Panc1 (cell line): ENCODE data around the gene MSTN. TPM values are rescaled to one million over a fixed set of nuclear protein-coding genes. Genes with fewer than 3 reads are reported as not detected.

Experiments used
- ATAC-seq: fragments of 200-7000 bp; cut with Tn5 transposase; 2 replicates; pipeline ENCODE4 v1.9.1; 2020; ENCODE audit warnings: mild to moderate bottlenecking, moderate library complexity
- BruUV-seq: library from RNA; stranded (reverse); fragments of 400-500 nt; replicated peaks from 2 replicates; lab custom pipeline; 2021; lab: Mats Ljungman, UMichigan
- CTCF ChIA-PET: fragments of 300-600 bp; sonication (Branson Sonifier 250); formaldehyde crosslinking; loops from one replicate; lab custom pipeline; 2022; ENCODE audit warnings: antibody characterized with exemption; lab: Charles Lee
- POLR2A ChIA-PET: fragments of 300-600 bp; sonication (Branson Sonifier 250); formaldehyde crosslinking; loops from one replicate; lab custom pipeline; 2022; ENCODE audit warnings: antibody characterized with exemption; lab: Charles Lee
- DNase-seq: peaks from one replicate; pipeline ENCODE4 v3.0.0-alpha.2; 2010; ENCODE audit warnings: low read depth, low spot score
- H3K27ac ChIP-seq: 2 replicates; pipeline ENCODE4 v1.5.1; 2011; ENCODE audit warnings: mild to moderate bottlenecking, low read length, inconsistent platforms
- H3K27me3 ChIP-seq: fragments of 200-500 bp; sonication (Bioruptor generic); 2 replicates; pipeline ENCODE4 v1.6.0; 2014; ENCODE audit warnings: low read length, inconsistent platforms; ENCODE audit not compliant: control insufficient read depth, insufficient read depth
- H3K36me3 ChIP-seq: fragments of 200-500 bp; sonication (Bioruptor generic); 2 replicates; pipeline ENCODE4 v1.5.1; 2014; ENCODE audit warnings: inconsistent platforms, mild to moderate bottlenecking, low read length, moderate library complexity; ENCODE audit not compliant: control insufficient read depth, insufficient read depth
- H3K4me1 ChIP-seq: 2 replicates; pipeline ENCODE4 v1.5.1; 2011; ENCODE audit warnings: inconsistent platforms, mild to moderate bottlenecking, low read length, moderate library complexity; ENCODE audit not compliant: control insufficient read depth, insufficient read depth
- H3K4me3 ChIP-seq, 2 experiments: 2 replicates each; pipeline ENCODE4 v1.5.1; 2011 to 2012; ENCODE audit warnings: low read depth in 2 of 2, low read length in 2 of 2, mild to moderate bottlenecking in 2 of 2, inconsistent platforms in 1 of 2, moderate library complexity in 1 of 2
- H3K9me3 ChIP-seq: fragments of 200-500 bp; sonication (Bioruptor generic); 2 replicates; pipeline ENCODE4 v1.5.1; 2014; ENCODE audit warnings: low read depth, mild to moderate bottlenecking, inconsistent platforms, low read length, moderate library complexity; ENCODE audit not compliant: control insufficient read depth, insufficient read depth
- CTCF ChIP-seq: fragments of 450-650 bp; IDR thresholded peaks from 2 replicates; pipeline ENCODE4 v1.5.1; 2017; ENCODE audit warnings: mild to moderate bottlenecking
- POLR2AphosphoS5 ChIP-seq: IDR thresholded peaks from 2 replicates; pipeline ENCODE4 v1.6.1; 2012; ENCODE audit warnings: mild to moderate bottlenecking, low read depth, low read length, moderate library complexity
- REST ChIP-seq, 2 experiments: IDR thresholded peaks; 2 replicates each; pipeline ENCODE4 v1.6.1; 2011 to 2012; ENCODE audit warnings: low read depth in 2 of 2, control low read depth in 1 of 2, low read length in 1 of 2, mild to moderate bottlenecking in 1 of 2, moderate library complexity in 1 of 2; ENCODE audit not compliant: insufficient read depth in 1 of 2
- SIN3A ChIP-seq: IDR thresholded peaks from 2 replicates; pipeline ENCODE4 v1.6.1; 2012; ENCODE audit warnings: low read depth, mild to moderate bottlenecking, low read length, moderate library complexity, borderline replicate concordance; ENCODE audit not compliant: insufficient read depth
- TCF7L2 ChIP-seq: IDR thresholded peaks from 2 replicates; pipeline ENCODE4 v1.6.1; 2011; ENCODE audit warnings: mild to moderate bottlenecking, low read depth, low read length, inconsistent platforms
- in situ Hi-C: cut with HindIII; loops from 2 replicates; pipeline ENCODE4 v1.10.0; 2016; ENCODE audit warnings: low sequenced_read_pairs, low pct_unique_long_range_greater_than_20kb
- intact Hi-C: fragments of 100-400 bp; cut with micrococcal nuclease; formaldehyde crosslinking; loops from one replicate; pipeline ENCODE4 v1.10.0; 2022; ENCODE audit not compliant: unreplicated experiment
- total RNA-seq: library from RNA; stranded (reverse); gene quantifications from one replicate; pipeline ENCODE4 v1.2.1, GENCODE V29; 2021; ENCODE audit not compliant: unreplicated experiment

Gene MSTN
- total RNA-seq, 1 experiment from 2014 or later: not detected

GRCh38 chr2:190110699-190111098 lies 48.2 kb upstream of the MSTN start:
- BruUV-seq: no TSS peak
- Histone ChIP-seq H3K4me3 (no peak overlapping the region), H3K9me3 (no peaks in the 10 kb centered on the region), H3K4me1 (no peaks in the 10 kb centered on the region), H3K27me3 (0 out of 2 replicates have a peak, but pooled peaks cover 7% of the 10 kb centered on the region), H3K27ac (no peak overlapping the region), H3K36me3 (no peaks in the 10 kb centered on the region)
- in situ Hi-C loops (no loop called here), intact Hi-C loops (no loop called here)
- TF ChIP-seq REST (IDR thresholded peaks at IDR 0.05; ENCODE audit: insufficient read depth in 1 of 2, low read depth in 2 of 2, low read length in 1 of 2) (no peak), CTCF (no peak), SIN3A (no peak), POLR2AphosphoS5 (no peak), TCF7L2 (no peak)
- POLR2A ChIA-PET: no interaction called here
- CTCF ChIA-PET: no interaction called here
- no peak for DNase-seq
- ATAC-seq: no peak

GRCh38 chr2:190110131-190110530 lies 47.6 kb upstream of the MSTN start:
- POLR2A ChIA-PET: no interaction called here
- in situ Hi-C loops: no loop called here
- Histone ChIP-seq H3K4me1 (no peaks in the 10 kb centered on the region), H3K9me3 (no peaks in the 10 kb centered on the region), H3K4me3 (no peak overlapping the region), H3K27me3 (0 out of 2 replicates have a peak, but pooled peaks cover 7% of the 10 kb centered on the region), H3K36me3 (no peaks in the 10 kb centered on the region), H3K27ac (no peak overlapping the region)
- BruUV-seq: no TSS peak
- no peak for DNase-seq
- CTCF ChIA-PET: no interaction called here
- TF ChIP-seq TCF7L2: no peak
- no peak for TF ChIP-seq REST (IDR thresholded peaks at IDR 0.05; ENCODE audit: insufficient read depth in 1 of 2, low read depth in 2 of 2, low read length in 1 of 2)
- no peak for TF ChIP-seq CTCF
- TF ChIP-seq SIN3A: no peak
- no peak for TF ChIP-seq POLR2AphosphoS5
- no peak for ATAC-seq
- intact Hi-C loops: no loop called here
